Lower leg skin (tissue), 4 donors: ENCODE results near the gene SPECC1L. TPM values are rescaled to one million over a fixed set of nuclear protein-coding genes. Genes with fewer than 3 reads are reported as not detected.

Experiments
- DNase-seq, 2 donors: peaks; one replicate each; pipeline ENCODE4 v3.0.0-alpha.2; 2019; ENCODE audit warnings: low spot score in 2 of 2
- H3K4me3 ChIP-seq: fragments of 200-600 bp; sonication (generic); 2 replicates; pipeline ENCODE4 v1.5.1; 2017; ENCODE audit warnings: mild to moderate bottlenecking, low read depth; ENCODE audit not compliant: poor library complexity, severe bottlenecking
- POLR2A ChIP-seq, 2 donors: fragments of 450-650 bp; IDR thresholded peaks; one replicate each; pipeline ENCODE4 v1.6.1; 2016 to 2017; ENCODE audit warnings: antibody characterized with exemption in 2 of 2, mild to moderate bottlenecking in 1 of 2, moderate library complexity in 1 of 2
- WGBS, 2 donors: methylation state at CpG; one replicate each; pipeline ENCODE4 v1.1.5; 2018; 5-methylcytosine and 5-hydroxymethylcytosine counted together
- intact Hi-C: fragments of 100-400 bp; cut with DNase I; formaldehyde crosslinking; loops from one replicate; pipeline ENCODE4 v1.15.0; 2023; ENCODE audit warnings: low total_unique reads
- total RNA-seq, 4 donors: library from RNA; depleted of rRNA; stranded (reverse); fragments of >200 nt; gene quantifications; one replicate each; pipeline ENCODE4 v1.1.0, GENCODE V29; 2016
- TF ChIP-seq, protein P1 (sequence below), 3 donors: fragments of 450-650 bp; IDR thresholded peaks; one replicate each; pipeline ENCODE4 v1.5.1; 2016; ENCODE audit warnings: antibody characterized with exemption in 3 of 3, mild to moderate bottlenecking in 3 of 3, moderate library complexity in 2 of 3

Gene SPECC1L
- total RNA-seq, 4 donors from 2014 or later: 17.6 to 30.6 (median 23.3) TPM

DNA sequence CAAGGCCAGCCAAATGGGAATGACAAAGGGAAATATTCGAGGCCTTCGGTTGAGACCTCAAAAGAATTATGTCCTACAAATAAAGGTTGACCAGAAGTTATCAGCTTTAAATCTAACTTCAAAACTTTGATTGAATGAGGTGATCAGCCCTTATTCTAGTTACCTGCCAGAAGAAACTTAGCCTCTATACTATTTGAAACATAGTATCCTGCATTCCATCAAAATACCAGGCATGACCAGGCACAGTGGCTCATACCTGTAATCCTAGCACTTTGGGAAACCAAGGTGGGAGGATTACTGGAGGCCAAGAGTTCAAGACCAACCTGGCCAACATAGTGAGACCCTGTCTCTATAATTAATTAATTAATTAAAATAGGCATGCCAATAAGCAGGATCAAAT lies 112.4 kb downstream of the SPECC1L start:
- WGBS, 2 donors: 85 to 86% methylated on average over 2 of the region's 2 CpGs
- TF ChIP-seq POLR2A (IDR thresholded peaks at IDR 0.05): no peak
- TF ChIP-seq, protein P1, sequence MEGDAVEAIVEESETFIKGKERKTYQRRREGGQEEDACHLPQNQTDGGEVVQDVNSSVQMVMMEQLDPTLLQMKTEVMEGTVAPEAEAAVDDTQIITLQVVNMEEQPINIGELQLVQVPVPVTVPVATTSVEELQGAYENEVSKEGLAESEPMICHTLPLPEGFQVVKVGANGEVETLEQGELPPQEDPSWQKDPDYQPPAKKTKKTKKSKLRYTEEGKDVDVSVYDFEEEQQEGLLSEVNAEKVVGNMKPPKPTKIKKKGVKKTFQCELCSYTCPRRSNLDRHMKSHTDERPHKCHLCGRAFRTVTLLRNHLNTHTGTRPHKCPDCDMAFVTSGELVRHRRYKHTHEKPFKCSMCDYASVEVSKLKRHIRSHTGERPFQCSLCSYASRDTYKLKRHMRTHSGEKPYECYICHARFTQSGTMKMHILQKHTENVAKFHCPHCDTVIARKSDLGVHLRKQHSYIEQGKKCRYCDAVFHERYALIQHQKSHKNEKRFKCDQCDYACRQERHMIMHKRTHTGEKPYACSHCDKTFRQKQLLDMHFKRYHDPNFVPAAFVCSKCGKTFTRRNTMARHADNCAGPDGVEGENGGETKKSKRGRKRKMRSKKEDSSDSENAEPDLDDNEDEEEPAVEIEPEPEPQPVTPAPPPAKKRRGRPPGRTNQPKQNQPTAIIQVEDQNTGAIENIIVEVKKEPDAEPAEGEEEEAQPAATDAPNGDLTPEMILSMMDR (IDR thresholded peaks at IDR 0.05): no peak
- no peak for DNase-seq
- H3K4me3 ChIP-seq: no peak overlapping the region
- intact Hi-C loops: no loop called here

DNA sequence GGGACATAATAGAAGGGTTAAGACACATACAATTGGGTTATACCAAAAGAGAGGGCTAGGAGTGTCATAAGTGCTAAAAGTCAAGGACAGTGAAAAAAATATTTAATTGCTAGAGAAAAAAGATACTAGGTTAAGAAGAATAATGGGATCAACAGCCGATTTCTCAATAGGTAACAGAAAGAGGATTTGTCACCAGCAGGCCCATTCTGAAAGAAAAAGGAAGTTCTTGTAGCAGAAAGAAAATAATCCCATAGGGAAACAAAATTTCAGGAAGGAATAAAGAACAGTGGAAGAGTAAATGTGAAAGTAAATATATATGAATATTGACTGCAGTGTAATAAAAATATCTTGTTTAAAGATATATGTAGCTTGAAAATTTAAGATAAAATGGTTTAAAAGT lies 113.5 kb downstream of the SPECC1L start:
- no peak for DNase-seq
- no peak overlapping the region for H3K4me3 ChIP-seq
- intact Hi-C loops: no loop called here
- 77 to 79% methylated on average over 1 of the region's 1 CpG for WGBS, 2 donors
- TF ChIP-seq POLR2A (IDR thresholded peaks at IDR 0.05): no peak
- TF ChIP-seq, protein P1 (IDR thresholded peaks at IDR 0.05): no peak

DNA sequence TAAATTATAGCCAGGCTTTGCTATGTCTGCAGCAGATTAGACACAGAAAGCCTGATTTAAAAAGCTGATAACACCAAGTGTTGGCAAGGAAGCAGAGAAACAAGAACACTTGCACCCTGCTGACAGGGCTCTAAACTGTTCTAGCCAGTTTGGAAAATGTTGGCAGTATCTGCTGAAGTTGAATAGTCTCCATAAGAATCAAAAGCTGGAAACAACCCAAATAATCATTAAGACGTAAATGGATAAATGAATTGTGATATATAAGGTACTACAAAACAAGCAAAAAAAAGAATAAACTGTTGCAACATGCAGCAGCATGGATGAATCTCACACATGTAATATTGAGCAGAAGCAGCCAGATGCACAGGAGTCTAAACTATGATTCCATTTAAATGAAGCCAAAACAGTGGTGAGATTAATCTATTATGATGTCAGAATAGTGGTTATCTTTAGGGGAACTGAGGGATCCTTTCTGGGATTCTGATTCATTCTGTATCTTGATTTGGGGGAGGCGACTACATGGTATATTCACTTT lies 116.4 kb downstream of the SPECC1L start:
- no peak for DNase-seq
- intact Hi-C loops: no loop called here
- TF ChIP-seq POLR2A (IDR thresholded peaks at IDR 0.05): no peak
- TF ChIP-seq, protein P1 (IDR thresholded peaks at IDR 0.05): no peak
- H3K4me3 ChIP-seq: no peak overlapping the region
- 63 to 72% methylated on average over 2 of the region's 2 CpGs for WGBS, 2 donors

DNA sequence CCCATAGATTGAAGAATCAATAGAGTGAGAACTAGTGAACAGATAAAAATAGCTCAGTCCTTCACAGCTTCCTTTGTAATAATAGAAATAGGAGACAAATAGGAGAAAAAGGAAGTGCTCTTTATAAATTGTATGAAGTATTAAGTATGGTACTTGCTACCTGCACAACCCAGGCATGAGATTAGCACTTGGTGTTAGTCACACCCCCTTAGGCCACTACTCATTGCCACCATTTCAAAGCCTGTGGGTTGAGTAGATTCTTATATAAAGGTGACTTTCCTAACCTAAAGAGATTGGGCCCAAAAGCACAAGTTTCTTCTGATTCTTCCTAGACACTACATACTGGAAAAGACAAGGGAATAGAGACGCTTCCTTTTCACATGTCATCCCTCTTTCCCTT lies 119.0 kb downstream of the SPECC1L start:
- no peak for TF ChIP-seq POLR2A (IDR thresholded peaks at IDR 0.05)
- TF ChIP-seq, protein P1 (IDR thresholded peaks at IDR 0.05): no peak
- H3K4me3 ChIP-seq: no peak overlapping the region
- 85 to 100% methylated on average over 1 of the region's 1 CpG for WGBS, 2 donors
- intact Hi-C loops: no loop called here
- no peak for DNase-seq

DNA sequence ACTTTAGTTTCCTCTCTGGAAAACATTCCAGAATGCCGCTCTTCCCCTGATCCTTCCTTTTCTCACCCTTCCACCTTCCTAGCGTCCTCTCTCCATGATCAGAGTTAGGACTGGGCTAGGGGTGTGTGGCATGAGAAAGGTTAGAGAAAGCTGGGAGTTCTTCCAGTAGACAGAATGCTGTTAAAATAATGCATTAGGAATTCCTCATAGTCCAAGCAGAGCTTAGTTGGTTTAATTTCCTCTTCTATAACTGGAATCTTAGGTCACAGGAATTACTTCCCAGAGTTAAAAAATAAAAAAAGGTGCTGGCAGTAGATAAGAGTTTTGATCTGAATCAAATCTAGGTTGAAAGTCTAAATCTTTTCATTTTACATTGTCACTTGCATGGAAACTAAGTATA lies 119.5 kb downstream of the SPECC1L start:
- 85 to 97% methylated on average over 2 of the region's 2 CpGs for WGBS, 2 donors
- no peak for TF ChIP-seq POLR2A (IDR thresholded peaks at IDR 0.05)
- TF ChIP-seq, protein P1 (IDR thresholded peaks at IDR 0.05): no peak
- no peak overlapping the region for H3K4me3 ChIP-seq
- DNase-seq: no peak
- intact Hi-C loops: no loop called here

DNA sequence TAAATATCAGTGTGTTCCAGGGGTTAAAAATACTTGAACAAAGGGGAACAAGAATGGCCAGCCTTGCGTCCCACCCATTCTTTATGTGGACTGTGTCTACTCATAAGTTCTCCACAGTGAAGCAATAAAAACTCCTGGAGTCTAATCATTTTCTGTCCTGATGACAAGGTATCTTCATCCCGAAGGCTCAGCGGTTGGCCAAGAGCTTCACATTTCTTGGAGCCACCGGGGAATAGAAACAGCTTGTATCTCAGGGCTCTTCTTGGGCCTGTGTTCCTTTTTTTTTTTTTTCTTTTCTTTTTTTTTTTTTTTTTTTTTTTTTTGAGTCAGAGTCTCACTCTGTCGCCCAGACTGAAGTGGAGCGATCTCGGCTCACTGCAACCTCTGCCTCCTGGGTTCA lies 119.9 kb downstream of the SPECC1L start:
- WGBS, 2 donors: 67 to 78% methylated on average over 7 of the region's 7 CpGs
- DNase-seq: peak in 1 of 2 donors; percentile 79
- no peak overlapping the region for H3K4me3 ChIP-seq
- TF ChIP-seq, protein P1 (IDR thresholded peaks at IDR 0.05): no peak
- TF ChIP-seq POLR2A (IDR thresholded peaks at IDR 0.05): no peak
- intact Hi-C loops: no loop called here
